Keratinocyte (primary cell): ENCODE results near the gene SSBP4.

Source experiments
- CTCF ChIP-seq, 3 experiments: IDR thresholded peaks in 1 of 3; conservative IDR thresholded peaks in 1 of 3; optimal IDR thresholded peaks in 1 of 3; 2 replicates in 2 of 3; 3 replicates in 1 of 3; pipeline versions ENCODE3 to v1.5.1; 2011; ENCODE audit warnings: low read length in 3 of 3, mild to moderate bottlenecking in 3 of 3, moderate library complexity in 2 of 3, control low read depth in 1 of 3, inconsistent platforms in 1 of 3; ENCODE audit not compliant: insufficient read depth in 2 of 3; ENCODE audit errors: extremely low read depth in 1 of 3
- EZH2 ChIP-seq: IDR thresholded peaks from one replicate; pipeline ENCODE4 v1.6.1; 2012; ENCODE audit warnings: inconsistent platforms, mild to moderate bottlenecking, low read length, moderate library complexity

- TF ChIP-seq CTCF (optimal IDR thresholded peaks at IDR 0.05 in 1 of 3, IDR thresholded peaks at IDR 0.05 in 1 of 3, conservative IDR thresholded peaks at IDR 0.05 in 1 of 3; ENCODE audit: extremely low read depth in 1 of 3, insufficient read depth in 2 of 3, low read length in 3 of 3) = no peak
- TF ChIP-seq EZH2 = no peak
Observed at GRCh38 chr19:18480006-18480691, 61.0 kb downstream of the SSBP4 start.
